Endometrial microvascular endothelial cells (primary cell): ENCODE measurements around the gene PCSK6. TPM values are rescaled to one million over a fixed set of nuclear protein-coding genes. Genes with fewer than 3 reads are reported as not detected.

Source experiments
- in situ Hi-C: cut with HindIII; loops from 2 replicates; pipeline ENCODE4 v1.10.0; 2017; ENCODE audit warnings: low sequenced_read_pairs, low pct_unique_long_range_greater_than_20kb; ENCODE audit errors: inconsistent ontology term
- total RNA-seq: library from RNA; depleted of rRNA; stranded (reverse); fragments of >200 nt; gene quantifications from one replicate; pipeline ENCODE4 v1.2.3, GENCODE V29; 2015; ENCODE audit errors: inconsistent ontology term

The PCSK6 gene
- total RNA-seq, 1 donor from 2014 or later, result not detected

GRCh38 chr15:101314336-101315125, 175.0 kb downstream of the PCSK6 start:
- in situ Hi-C loops, result no loop called here

DNA sequence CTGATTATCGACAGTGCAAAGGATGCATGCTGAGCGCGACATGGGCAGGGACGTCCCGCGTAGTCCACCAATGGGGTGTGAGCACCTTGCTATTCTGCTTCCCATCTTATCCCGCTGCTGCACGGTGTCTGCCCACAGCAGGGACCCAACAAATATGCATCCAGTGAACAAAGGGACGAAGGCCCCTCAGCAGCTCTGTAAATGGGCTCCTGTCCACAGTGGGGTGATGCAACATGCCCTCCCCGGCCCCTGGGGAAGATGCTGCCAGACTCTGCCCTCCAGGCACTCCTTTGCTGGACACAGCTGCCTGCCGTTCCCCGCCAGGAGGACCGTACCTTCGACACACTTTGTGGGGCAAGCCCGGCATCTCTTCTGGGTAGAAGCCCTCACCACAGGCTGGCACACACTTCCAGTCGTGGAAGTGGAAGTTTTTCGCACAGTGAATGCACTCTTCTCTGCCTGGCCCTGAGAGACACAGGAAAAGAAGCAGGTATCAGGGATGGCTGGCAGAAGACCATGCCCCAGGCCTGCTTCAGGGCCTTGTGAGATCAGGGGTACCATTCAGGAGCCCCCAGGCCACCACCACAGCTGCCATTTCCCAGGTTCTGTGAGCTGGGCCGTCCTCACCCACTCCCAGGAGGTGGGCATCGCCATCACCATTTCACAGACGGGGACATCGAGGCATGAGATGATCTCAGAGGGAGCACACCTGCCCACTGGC, 176.3 kb downstream of the PCSK6 start:
- in situ Hi-C loops, result no loop called here

DNA sequence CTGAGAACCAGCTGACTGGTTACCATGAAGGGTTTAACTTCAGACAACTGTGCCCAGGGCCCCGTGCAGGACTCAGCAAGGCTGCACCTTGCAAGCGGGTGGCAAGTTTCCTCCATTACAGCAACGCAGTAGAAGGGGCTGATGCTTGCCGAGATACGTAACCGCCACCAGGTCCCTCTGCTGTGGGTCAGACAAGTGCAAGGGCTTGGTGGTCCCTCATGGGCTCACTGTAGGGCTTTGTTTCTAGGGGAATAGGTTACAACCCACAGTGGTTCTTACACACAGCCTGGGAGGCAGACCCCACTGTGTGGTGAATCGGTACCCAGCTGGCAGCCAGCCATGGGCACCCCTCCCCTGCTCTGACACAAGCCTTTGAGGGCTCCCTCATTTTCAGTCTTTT, 179.0 kb downstream of the PCSK6 start:
- in situ Hi-C loops, result no loop called here

DNA sequence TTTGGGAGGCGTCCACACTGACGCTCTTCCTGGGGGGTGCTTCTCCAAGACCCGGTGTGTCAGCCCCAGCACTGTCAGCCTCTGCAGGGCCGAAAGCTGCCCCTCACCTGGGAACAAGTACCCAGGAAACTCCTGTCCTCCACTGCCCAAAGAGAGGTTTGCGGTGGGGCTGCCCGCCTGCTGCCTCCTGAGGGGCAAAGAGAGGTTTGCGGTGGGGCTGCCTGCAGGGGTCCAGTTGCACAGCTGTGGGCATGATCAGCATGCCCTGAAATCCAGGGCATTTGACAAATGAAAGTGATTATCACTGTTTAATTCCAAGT, 179.4 kb downstream of the PCSK6 start:
- in situ Hi-C loops, result no loop called here

DNA sequence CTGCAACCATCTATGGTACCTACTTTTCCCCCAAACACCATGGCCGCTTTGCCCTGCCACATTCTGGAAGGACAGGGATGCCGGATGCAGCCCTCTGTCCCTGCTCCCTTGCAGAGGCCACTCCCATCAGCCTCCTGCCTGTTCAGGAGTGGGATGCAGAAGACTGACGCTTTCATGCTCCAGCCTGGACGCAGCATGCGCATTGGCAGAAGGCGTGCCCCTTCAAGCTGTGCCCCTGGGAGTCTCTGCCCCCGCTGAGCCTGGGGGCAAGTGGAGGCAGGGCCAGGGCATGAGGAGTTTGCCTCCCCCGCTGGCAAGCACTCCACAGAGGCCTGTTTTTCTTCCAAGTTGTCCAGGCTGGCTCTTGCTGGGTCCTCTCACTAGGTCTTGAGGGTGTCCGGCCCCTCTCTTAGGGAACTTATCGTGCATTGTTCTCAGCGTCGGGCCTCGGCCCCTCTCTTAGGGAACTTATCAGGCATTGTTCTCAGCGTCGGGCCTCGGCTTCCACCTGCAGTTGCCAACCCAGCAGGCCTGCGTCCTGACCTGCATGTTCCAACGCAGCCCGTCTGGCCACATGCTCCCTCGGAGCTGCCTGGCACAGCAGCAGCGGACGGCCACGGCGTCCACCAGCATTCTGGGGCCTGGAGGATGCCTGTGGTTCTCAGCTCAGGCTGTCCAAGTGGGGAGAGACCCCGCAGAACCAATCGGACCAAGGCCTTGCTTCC, 179.9 kb downstream of the PCSK6 start:
- in situ Hi-C loops, result no loop called here

DNA sequence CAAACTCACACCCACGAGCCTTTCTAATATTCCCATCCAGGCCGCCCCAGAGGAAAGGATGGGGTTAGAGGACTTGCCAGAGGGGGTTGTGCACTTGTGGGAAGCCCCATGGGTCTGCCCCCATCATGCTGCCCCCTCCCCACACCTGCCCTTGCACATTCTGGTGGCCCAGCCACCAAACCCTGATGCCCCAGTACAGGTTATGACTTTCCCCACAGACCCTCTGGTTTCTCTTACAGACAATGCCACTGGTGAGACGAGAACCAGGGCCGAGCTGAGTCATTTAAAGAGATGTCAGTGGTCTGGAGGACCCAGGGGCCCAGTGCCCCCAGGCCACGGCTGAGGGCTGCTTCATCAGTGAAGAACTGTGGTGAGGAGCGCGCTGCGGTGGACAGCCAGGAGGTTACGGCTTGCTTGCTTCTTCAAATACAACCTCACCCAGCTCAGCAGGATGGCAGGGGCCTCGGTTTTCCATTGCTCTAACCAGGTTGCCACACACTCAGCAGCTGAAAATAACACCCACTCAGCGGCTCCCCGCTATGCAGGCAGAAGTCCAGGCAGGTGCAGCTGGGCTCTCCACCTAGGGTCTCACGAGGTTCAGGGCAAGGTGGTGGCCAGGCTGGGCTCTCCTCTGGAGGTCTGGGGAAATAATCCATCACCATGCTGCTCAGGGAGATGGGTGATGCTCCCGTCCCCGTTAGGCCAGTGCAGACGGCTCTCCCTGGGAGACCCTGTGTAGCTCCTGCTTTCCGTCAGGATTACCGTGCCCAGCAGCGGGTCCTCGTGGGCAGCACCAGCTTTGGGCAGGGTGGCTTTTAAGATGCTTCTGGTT, 180.7 kb downstream of the PCSK6 start:
- in situ Hi-C loops, result no loop called here

DNA sequence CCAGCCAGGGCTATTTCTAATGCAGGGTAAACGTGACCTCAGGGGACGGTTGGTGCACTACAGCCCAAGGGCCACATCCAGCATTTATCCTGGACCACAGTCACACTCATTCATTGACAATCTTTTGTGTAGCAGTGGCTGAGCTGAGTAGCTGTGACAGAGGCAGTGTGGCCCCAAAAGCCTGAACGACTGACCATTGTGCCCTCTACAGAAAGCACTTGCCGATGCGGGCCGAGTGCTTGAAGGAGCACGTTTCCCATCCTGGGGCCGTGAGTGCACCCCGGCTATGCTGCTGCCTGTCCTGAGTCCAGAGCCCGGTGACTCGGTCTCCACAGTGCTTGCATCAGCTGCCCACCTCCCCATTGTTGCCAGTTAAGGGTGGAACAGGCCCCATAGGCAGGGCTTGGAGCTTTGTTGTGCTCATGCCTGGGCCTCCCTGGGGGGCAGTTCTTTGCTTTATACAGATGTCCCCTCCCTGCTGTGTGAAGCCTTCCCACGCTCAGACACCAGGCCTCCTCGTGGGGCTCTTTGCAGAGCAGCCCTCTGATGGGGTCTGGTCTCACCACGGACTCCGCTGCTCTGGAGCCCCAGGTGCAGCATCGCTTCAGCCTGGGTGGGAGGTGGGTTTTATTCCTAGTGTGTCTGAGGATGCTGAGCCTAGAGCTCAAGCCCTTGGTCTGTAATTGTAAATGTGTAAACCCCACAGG, 181.5 kb downstream of the PCSK6 start:
- in situ Hi-C loops, result no loop called here

- in situ Hi-C loops, result no loop called here
These were observed 182.2 kb downstream of the PCSK6 start for GRCh38 chr15:101307048-101307896.

DNA sequence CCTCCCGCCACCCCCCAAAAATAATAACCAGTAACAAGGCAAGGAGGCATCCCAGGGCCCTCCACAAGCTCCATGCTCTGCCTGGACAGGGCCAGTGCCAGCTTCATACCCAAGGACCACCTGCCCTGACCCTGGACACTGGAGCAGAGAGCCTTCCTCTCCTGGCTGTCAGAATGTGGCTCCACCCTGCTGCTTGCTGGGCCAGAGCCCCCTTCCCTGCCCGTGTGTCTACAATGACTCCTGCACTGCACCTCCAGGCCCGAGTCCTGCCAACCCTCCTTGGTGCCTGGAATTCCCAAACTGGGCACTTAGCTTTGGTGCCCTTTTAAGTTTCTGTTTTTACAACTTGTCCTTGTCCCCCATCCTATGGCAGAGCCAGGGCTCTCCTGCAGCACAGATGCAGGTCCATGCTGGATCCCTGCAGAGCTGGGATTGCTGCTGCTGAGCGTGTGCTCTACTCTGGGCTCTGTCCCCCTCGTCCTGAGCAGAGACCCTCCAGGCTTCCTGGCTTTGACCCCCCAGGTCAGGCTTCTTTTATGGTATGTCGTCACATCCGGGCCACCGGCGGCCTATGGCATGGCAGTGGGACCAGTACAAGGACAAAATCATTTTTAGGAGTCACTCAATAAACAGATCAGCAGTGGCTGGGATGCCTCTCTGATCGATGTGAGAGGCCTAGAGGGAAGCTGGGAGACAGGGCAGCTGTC, 183.0 kb downstream of the PCSK6 start:
- in situ Hi-C loops, result no loop called here

DNA sequence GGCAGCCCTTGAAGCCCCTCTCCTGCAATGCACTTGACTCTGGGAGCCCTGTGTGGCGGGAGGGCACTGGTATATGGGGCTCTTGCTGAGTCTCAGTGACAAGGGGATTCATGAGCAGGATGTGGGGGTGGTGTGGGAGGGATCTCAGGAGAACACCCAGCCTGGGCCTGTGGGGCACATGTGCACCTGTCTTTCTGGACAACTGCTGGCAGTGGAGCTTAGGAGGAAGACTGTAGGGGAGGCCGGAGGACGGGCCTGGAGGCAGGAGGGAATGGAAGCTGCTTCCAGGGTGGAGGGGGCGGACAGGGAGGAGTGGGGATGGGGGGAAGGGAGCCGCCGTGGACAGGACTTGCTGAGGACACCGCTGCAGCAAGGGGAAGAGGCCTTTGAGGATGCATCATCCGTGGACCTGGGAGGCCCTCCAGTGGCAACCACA, 183.7 kb downstream of the PCSK6 start:
- in situ Hi-C loops, result no loop called here

- in situ Hi-C loops, result no loop called here
These were observed 186.1 kb downstream of the PCSK6 start for GRCh38 chr15:101303408-101303807.

GRCh38 chr15:101296418-101297405, 192.8 kb downstream of the PCSK6 start:
- in situ Hi-C loops, result no loop called here

DNA sequence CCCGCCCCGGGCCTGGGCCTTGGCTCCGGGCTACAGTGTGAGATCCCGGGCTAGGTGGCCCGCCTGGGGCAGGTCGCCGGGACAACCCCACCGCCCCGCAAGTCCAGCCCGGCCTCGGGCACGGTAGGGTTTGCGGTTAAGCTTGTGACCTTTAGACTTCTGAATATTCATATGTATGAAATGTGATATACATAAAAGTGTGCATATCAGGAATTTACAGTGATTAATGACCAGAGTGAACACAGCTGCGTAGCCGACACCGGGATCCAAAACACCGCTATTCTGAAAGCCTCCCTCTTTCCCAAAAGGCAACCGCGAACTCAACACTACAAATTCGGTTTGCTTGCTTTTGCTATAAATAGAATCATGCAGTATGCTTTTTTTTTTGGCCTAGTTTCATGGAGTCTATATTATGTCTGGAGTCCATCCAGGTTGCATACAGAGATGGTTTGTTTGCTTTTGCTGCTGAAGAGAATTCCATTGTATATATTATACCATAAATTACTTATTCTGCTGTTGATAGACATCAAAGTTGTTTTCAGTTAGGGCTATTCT, 193.8 kb downstream of the PCSK6 start:
- in situ Hi-C loops, result no loop called here

DNA sequence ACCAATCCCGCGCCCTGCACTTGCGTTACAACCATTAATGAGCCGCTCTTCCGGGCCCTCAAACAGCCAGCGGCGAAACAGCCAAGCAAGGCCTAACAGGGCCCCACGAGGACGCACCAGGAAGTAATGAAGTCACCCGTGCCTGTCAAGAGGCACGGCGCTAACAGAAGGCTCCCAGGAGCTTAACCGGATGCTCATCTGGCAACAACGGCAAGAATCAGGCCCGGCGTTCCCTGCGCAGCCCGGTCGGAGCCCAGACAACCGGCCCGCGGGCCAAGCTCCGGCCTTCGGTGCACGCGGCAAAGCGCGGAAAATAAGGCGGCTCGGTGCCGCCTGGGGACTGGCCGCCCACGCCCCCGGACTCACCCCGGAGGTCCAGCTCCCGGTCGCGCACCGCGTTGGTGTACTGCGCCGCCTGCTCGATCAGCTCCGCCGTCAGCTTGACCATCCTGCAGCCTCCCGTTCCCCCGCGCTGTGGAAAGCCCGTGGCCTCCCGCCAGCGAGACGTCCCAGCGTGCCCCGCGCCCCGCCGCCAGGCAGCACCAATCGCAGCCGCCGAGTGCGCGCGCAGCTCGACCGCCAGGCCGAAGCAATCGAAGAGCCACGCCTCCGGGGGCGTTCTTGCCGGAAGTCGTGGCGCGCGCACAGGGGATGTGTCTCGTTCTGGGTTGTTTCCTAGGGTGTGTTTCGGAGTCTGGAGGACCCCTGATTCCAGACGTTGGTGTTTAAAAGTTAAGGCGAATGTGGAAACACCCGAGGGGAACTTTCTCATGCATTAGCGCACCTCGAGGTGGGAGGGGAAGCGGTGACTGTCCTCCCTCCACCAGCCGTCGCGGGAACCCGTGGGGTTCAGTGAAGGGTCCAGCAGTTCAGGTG, 194.5 kb downstream of the PCSK6 start, which contains the start of gene SNRPA1:
Gene SNRPA1 (minus strand): TSS at position 518 of the 876 bp plus-strand sequence. CDS start 70 bp downstream, at position 448.
- in situ Hi-C loops, result no loop called here

DNA sequence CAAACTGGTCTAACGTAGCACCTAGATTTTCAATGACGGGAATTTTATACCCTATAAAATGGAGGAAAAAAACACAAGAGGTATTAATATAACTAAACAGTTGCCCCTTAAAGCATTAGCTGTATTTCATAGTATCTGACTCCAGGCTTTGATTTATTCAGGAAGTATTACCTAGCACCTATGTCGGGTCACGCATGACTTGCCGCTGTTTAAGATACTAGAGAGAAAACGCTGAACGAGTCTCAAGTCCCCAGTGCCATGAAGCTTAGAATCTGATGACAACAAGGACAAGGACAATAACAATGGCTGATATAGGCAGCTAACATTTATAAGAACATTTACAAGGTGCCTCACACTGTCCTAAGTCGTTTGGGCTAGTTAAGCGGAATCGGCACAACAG, 196.4 kb downstream of the PCSK6 start:
- in situ Hi-C loops, result no loop called here
